GF-D8 (cell line): ENCODE measurements around the gene FTCD.
"Not testable (repeated sequence)": the region's sequence is repeated elsewhere in the genome, so short reads cannot be mapped to it uniquely, and the experiment has no call there.

Experiments
- DNase-seq: peaks from one replicate; lab custom pipeline; 2025; lab: John Stamatoyannopoulos, UW

FTCD gene

GRCh38 chr21:46188226-46189212, 33.1 kb upstream of the FTCD start:
- DNase-seq: no peak

DNA sequence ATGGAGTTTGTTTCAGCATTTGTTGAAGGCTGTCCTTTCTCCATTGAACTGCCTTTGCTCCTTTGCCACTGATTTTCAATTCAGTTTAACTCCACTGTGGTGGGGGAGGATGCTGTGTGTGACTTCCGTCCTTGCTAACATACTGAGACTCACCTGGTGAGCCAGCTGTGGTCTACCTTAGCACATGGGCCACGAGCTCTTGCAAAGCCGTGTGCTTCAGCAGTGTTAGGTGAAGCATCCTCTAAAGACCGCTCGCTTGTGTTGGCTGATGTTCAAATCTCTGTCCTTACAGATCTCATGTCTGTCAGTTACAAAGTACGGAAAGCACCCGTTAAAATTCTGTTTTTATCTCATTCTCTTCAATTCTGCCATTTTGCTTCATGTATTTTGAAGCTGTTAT, 32.4 kb upstream of the FTCD start:
- no peak for DNase-seq

DNA sequence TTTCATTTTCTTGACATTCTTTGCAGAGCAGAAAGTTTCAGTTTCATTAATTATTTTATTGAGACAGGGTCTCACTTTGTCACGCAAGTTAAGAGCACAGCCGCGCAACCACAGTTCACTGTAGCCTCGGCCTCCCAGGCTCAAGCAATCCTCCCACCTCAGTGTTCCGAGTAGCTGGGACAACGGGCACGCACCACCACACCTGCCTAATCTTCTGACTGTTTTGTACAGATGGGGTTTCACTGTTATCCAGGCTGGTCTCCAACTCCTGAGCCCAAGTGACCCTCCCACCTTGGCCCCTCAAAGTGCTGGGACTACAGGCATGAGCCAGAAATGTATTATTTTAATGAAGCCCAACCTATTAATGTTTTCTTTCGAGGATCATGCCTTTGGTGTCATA, 31.9 kb upstream of the FTCD start:
- no peak for DNase-seq

GRCh38 chr21:46185716-46186115, 30.3 kb upstream of the FTCD start:
- DNase-seq: no peak

DNA sequence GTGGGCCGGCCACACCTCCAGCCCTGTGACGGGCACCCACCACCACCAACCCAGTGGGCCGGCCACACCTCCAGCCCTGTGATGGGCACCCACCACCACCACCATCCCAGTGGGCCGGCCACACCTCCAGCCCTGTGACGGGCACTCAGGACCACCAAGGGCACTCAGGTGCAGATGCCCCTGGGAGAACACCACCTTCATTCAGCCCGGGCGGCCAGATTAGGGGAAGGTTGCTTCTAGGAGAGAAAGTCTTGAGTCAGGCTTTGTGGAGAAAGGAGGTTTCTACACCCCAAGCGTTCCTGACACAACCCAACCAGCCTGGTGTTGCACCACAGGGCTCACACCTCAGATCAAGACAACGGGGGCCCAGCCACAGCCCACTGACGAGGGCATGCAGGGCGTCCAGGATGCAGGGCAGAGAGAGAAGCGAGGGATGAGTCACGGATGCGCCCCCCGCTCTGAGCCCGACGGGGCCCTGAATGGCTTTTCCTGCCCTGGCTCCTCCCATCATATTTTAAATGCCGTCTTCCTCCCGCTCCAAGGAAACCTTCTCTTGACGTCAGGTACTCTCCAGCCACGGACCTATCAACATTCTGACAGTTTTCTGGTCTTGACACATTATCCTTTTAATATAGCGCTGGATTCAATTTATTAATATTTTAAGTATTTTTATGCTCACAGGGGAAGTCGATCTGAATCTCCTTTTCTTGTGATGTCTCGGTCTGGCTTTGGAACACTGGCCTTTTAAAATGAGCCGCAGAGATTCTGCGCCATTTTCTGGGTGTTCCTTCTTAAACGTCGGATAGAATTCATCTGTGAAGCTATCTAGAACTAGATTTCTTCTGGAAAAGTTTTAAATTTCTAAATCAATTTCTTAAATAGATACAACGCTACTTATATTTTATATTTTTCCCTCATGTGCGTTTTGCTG, 29.5 kb upstream of the FTCD start:
- no peak for DNase-seq

GRCh38 chr21:46183910-46184624, 28.7 kb upstream of the FTCD start, which contains the start of gene SPATC1L:
Gene SPATC1L (minus strand): TSS chr21:46184459. CDS start chr21:46182816, 1,643 bp downstream.
- no peak for DNase-seq

DNA sequence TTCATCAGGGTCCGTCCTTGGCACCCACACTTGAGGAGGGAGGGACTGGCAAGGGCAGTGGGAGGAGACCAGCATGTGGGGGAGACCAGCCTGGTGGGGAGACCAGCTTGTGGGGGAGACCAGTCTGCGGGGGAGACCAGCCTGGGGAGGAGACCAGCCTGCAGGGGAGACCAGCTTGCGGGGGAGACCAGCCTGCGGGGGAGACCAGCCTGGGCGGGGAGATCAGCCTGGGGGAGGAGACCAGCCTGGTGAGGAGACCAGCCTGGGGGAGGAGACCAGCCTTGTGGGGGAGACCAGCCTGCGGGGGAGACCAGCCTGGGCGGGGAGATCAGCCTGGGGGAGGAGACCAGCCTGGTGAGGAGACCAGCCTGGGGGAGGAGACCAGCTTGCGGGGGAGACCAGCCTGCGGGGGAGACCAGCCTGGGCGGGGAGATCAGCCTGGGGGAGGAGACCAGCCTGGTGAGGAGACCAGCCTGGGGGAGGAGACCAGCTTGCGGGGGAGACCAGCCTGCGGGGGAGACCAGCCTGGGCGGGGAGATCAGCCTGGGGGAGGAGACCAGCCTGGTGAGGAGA, 28.0 kb upstream of the FTCD start:
- DNase-seq: not testable (repeated sequence)

GRCh38 chr21:46182548-46183336, 27.4 kb upstream of the FTCD start:
- no peak for DNase-seq

DNA sequence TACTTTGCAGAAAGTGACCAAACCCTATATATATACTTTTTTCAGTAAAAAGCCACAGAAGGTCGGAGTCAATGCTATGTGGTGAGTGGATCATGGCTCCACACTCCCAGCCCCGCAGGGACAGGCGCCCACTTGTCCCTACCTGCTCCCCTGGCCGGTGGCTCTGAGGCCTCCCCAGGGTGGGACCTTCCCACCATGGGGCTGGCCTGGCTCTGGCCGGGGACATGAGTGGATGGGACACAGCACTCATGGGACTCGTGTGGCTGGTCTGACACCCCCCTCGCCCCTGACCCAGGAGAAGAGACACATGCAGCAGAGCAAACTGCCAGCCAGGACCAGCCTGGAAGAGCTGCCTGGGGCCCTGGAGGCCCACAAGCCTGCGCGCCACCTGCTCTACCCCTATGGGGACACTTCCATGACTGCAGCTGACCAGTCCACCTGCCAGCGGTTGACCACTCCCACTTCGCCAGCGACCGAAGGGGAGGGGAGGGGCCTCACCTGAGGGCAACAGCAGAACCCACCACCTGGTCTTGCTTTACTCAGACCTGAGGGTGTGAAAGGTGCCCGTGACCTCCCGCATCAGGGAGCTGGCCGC, 26.7 kb upstream of the FTCD start:
- no peak for DNase-seq

GRCh38 chr21:46181436-46181835, 26.1 kb upstream of the FTCD start:
- DNase-seq: no peak

GRCh38 chr21:46180778-46181391, 25.5 kb upstream of the FTCD start:
- no peak for DNase-seq

DNA sequence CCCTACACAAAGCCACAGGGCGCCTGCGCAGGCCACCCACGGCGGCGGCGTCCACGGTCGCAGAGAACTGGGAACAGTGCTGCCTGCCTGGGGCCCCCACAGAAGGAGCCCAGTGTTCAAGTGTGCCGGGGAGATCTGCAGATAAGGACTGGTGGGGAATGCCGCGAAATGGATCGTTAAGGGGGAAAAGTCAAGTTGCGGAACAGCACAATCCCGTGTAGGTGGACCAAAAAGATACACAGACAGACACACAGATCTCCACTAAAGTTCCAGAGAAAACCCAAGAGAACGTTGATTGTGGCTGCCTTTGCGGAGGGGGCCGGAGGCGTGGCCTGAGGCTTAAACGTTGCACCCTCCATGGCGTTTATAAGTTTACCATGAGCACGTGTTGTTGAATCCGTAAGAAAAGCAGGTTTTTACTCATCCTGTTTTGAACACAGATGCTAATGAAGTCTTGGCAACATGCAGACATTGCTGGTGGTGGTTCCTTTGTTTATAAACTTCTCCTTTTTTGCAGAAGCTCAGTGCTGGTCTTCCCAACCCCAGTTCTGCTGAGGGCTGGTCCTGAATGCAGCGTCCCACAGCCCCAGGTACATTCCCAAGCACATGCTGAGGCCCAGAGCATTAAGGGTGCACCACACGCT, 24.8 kb upstream of the FTCD start:
- no peak for DNase-seq

GRCh38 chr21:46179708-46180078, 24.3 kb upstream of the FTCD start:
- DNase-seq: no peak

GRCh38 chr21:46178961-46179360, 23.6 kb upstream of the FTCD start:
- DNase-seq: no peak

- not testable (repeated sequence) for DNase-seq
Observed at GRCh38 chr21:46176443-46177129, 21.2 kb upstream of the FTCD start.

- no peak for DNase-seq
Observed at GRCh38 chr21:46173573-46173972, 18.2 kb upstream of the FTCD start.

DNA sequence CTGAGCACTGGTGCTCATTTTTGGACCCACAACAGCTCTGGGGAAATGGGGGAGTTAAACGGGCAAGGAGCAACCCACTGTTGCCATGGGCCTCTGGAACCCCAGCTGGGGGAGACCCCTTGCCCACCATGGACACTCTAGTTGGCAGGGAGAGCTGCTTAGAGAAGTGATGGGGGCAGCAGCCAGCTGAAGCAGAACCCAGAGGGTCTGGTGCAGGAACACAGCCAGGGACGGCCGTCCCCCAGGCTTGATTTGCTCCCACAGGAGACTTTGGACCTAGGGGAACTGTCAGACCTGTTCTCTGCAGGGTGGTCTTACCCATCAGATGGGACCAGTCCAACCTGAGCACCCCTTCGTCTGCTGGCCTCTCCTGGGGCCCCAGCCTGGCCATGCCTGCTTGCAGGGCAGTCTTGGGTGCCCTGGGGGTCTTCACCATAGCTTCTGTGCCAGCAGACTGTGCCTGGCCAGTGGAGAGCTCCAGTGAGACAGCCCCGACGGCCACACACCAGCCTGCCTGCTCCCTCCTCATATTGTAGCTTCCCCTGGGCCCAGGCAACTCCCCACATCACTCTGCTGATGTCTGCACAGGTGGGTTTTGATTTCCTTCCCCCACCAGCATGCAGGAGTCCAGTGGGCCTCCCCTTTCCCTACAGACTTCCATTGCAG, 17.6 kb upstream of the FTCD start:
- DNase-seq: no peak
